Fibroblast of lung (primary cell): ENCODE measurements around the gene PCDHGB5.
"Not testable (repeated sequence)": the region's sequence is repeated elsewhere in the genome, so short reads cannot be mapped to it uniquely, and the experiment has no call there.

Experiments
- CTCF ChIP-seq, 2 donors: IDR thresholded peaks in 1 of 2; conservative IDR thresholded peaks in 1 of 2; 1 replicate in 1 of 2; 2 replicates in 1 of 2; pipeline ENCODE4 v1.5.1; 2011 to 2012; ENCODE audit warnings: low read length in 2 of 2, control low read depth in 1 of 2, inconsistent platforms in 1 of 2, low read depth in 1 of 2, mild to moderate bottlenecking in 1 of 2
- EZH2 ChIP-seq: IDR thresholded peaks from 2 replicates; pipeline ENCODE4 v1.5.1; 2012; ENCODE audit warnings: low read length, control low read depth, mild to moderate bottlenecking; ENCODE audit errors: missing control alignments

- peak; percentile 37 to 53 for TF ChIP-seq CTCF (conservative IDR thresholded peaks at IDR 0.05 in 1 of 2, IDR thresholded peaks at IDR 0.05 in 1 of 2; ENCODE audit: low read depth in 1 of 2, low read length in 2 of 2)
- TF ChIP-seq EZH2 = not testable (repeated sequence)
Observed at GRCh38 chr5:141387557-141388311, 10.0 kb upstream of the PCDHGB5 start, which contains the start of gene PCDHGB4.
